HUDEP-2 (cell line): Measurements from ENCODE around the gene PPFIA3.

ENCODE experiments used
- DNase-seq, 76 experiments: peaks; one replicate each; lab custom pipeline; 2025; ENCODE audit not compliant: unreplicated experiment in 76 of 76; lab: John Stamatoyannopoulos, UW

PPFIA3 gene

DNA sequence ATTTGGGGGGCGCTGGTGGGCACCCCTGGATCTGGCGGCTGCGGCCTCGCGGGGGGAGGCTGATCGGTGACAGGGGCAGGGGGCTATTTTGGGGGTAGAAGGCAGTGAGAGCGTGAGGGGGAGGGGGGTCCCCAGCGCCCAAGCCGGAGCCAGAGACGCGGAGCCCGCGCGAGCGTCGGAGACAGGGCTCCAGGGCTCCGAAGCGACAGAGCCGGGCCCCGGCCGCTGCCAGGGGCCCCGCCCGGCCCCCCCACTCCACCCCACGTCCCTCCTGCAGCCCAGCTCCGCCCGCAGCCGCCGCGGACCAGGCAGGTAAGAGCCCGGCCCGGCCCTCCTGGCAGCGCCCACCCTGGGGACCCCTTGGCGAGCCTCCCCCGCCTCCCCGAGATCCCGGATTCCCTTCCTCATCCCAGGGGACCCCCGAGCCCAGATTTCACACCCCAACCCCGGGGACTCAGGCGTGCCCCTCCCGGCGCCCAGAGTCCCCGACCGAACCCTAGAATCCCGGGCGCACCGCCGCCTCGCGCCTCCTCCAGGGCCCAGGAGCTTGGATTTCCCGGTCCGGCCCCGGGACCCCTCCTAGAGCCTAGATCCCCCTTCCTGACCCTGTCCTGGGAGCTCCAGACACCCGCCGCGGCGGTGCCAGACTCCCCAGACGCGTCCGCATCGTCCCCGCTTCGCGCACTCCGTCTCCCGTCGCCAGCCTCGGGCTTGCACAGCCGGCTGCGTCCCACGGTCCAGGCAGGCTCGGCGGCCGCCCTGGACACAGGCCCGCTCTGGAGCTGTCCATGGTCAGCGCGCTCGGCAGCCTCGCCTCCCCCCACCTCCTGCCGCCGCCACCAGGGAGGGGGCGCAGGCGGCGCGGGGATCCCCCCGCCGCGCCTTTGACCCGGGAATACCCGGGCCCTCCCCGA, at the start of gene PPFIA3:
Gene PPFIA3 (plus strand): TSS at position 134 of the 914 bp plus-strand sequence. CDS start 8,330 bp downstream, outside the sequence.
- peak in 12 of 76 experiments; percentile 11 to 44 (median 21) for DNase-seq

DNA sequence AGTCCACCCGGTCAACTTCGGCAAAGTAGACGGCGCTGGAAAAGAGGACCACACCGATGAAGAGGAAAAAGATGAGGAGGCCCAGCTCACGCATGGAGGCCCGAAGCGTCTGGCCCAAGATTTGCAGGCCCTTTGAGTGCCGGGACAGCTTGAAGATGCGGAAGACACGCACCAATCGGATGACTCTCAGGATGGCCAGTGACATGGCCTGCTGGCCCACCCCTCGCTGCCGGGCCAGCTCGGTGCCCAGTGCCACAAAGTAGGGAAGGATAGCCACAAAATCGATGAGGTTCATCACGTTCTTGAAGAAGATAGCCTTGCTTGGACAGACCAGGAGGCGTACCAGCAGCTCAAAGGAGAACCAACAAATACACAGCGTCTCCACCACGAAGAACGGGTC, 48.9 kb upstream of the PPFIA3 start:
- DNase-seq, result no peak

DNA sequence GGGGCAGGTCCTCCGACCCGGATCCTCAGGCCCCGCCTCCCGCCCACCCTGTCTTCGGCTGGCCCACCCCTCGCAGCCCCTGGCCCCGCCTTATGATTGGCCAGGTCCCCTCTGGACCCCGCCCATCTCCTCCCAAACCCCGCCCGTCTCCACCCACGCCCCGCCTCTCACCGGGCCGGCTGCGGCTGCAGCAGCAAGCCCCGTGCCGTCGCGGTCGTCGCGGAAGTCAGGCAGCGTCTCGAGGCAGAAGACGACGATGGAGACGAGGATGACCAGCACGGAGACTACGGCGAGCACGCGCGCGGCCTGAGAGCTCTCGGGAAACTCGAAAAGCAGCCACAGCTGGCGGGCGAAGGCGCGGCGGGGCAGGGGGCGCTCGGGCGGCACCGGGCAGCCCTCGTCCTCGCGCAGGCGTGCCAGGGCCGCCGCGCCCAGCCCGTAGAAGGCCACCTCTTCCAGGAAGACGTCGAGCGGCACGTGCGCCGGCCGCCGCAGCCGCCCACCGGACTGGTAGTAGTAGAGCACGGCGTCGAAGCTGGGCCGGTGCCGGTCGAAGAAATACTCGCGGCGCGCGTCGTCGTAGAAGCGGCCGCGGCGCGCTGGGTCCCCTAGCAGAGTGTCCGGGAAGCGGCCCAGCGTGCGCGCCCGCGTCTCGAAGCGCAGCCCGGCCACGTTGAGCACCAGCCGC, 47.3 kb upstream of the PPFIA3 start:
- peak in 25 of 76 experiments; percentile 8 to 63 (median 40) for DNase-seq

DNA sequence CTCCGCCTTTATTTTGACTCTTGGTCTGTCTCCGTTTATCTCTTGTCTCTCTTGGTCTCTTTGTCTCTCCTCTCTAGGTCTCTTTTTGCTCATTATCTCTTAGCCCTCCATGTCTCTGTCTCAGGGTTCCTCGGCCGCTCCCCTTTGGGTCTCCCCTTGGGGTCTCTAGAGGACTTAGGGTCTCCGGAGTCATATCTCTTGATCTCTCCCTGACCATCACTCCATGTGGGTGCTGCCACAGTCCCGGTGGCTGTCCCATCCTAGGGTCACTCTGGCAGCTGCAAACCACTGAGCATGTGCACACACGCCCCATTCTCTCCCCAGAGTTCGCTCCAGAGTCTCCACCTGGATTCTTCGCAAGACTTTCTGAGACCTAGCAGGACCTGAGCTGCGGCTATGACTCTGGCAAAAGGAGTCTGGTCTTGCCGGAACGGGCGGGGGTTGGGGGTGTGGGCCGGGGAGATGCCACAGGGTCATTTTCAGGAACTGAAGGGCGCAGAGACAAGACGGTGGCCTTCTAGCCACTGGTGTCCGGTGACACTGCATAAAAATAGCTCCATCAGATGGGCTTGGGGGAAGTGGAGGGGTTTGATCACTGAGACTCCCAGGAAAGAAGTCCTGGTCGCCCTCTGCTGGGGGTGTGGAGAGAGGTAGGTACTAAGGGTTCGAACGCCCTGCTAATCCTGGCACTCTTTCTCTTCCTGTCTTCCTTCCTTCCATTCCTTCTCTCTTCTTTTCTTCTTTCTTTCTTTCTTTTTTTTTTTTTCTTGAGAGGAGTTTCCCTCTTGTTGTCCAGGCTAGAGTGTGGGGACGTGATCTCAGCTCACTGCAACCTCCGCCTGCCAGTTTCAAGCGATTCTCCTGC, 45.6 kb upstream of the PPFIA3 start:
- peak in 19 of 76 experiments; percentile 11 to 42 (median 21) for DNase-seq

DNA sequence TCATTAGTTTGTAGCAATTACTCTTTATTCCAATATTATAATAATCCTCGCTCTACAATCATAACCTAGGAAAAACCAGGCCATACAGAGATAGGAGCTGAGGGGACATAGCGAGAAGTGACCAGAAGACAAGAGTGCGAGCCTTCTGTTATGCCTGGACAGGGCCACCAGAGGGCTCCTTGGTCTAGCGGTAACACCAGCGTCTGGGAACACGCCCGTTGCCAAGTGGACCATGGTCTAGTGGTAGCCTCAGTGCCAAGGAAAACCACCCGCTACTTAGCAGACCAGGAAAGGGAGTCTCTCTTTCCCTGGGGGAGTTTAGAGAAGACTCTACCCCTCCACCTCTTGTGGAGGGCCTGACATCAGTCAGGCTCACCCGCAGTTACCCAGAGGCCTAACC, 44.5 kb upstream of the PPFIA3 start:
- DNase-seq, result peak in 45 of 76 experiments; percentile 8 to 68 (median 45)

DNA sequence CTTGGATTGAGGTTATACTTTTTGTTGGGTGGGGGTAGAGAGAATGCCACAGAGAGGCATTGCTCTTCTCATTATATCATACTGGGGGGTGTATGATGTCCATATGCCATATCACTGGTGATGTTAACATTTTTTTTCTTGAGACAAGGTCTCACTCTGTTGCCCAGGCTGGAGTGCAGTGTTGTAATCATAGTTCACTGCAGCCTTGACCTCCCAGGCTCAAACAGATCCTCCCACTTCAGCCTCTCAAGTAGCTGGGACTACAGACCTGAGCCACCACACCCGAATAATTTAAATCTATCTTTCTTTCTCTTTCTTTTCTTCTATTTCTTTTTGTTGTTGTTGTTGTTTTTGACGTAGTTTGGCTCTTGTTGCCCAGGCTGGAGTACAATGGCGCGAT, 39.0 kb upstream of the PPFIA3 start:
- no peak for DNase-seq

DNA sequence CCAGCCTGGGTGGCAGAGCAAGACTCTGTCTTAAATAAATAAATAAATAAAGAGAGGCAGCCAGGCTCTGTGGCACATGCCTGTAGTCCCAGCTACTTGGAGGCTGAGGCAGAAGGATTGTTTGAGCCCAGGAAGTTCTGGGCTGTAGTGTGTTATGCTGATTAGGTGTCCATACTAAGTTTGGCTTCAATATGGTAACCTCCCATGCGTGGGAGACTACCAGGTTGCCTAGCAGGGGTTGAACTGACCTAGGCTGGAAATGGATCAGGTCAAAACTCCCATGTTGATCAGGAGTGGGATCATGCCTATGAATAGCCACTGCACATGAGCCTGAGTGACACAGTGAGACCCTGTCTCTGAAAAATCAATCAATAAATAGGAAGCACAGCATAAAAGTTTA, 38.1 kb upstream of the PPFIA3 start:
- peak in 5 of 76 experiments; percentile 8 to 48 (median 18) for DNase-seq

DNA sequence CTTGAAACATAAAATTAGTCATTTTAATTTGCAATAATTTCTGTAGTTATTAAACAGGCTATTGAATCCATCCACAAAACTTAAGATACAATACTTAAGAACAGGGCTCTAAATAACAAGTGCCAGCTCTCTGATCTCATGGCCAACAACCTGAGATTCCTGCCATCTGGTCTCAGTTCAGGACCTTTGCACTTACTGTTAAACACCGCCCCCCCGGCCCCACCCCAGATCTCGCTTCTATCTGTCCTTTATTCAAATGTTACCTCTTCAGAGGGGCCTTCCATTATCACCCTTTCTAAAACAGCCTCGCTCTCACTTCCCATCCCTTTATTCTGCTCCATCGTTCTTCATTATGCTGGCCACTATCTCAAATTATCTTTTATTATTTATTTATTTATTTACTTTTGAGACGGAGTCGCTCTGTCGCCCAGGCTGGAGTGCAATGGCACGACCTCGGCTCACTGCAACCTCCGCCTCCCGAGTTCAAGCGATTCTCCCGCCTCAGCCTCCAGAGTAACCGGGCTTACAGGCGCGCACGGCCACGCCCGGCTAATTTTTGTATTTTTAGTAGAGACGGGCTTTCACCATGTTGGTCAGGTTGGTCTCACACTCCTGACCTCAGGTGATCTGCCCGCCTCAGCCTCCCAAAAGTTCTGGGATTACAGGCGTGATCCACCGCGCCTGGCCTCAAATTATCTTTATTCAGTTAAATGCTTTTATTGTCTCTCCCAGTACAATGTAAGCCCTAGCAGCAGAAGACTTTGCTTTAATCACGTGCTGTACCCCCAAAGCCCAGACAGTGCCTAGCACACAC, 34.9 kb upstream of the PPFIA3 start:
- DNase-seq, result no peak

DNA sequence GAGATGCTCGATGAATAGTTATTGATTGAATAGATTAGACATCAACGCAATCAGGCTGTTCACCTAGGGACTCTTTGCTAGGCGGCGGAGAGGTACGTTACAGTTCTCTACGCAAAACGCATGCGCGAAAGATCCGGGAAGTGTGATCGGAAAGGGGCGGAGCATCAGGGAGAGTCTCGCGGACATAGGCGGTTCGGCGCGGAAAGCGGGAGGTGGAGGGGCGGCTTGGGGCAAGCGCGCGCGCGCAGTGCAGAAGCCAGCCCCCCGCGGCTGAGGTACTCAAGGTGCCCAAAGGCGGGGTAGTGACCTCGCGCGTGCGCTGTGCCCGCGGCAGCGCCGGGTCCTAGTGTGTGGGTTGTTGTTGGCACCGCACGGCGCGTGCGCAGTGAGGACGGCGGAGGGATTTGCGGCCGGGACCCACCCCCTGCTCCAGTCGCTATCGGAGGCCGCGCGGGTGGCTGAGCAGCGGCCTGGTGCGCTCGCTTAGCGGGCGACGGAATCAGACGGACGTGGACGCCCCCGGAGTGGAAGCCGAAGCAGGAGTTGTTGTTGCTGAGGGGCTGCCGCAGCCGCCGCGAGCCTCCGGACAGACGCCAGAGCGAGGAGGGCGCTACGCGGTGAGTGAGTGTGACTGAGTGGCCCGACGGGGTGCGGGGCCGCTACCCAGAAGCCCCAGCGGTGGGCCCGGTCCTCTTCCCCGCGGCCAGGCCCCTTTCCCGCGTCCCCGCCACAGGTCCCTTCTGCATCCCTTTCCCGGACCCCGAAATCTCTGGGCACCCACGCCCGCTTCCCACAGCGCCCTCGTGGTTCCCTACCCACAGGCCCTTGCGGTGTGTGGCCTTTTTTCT, 34.1 kb upstream of the PPFIA3 start, which contains the start of gene SNRNP70:
Gene SNRNP70 (plus strand): TSS at position 432 of the 848 bp plus-strand sequence. CDS start 964 bp downstream, outside the sequence.
- peak; percentile 74 to 100 (median 99) for DNase-seq

DNA sequence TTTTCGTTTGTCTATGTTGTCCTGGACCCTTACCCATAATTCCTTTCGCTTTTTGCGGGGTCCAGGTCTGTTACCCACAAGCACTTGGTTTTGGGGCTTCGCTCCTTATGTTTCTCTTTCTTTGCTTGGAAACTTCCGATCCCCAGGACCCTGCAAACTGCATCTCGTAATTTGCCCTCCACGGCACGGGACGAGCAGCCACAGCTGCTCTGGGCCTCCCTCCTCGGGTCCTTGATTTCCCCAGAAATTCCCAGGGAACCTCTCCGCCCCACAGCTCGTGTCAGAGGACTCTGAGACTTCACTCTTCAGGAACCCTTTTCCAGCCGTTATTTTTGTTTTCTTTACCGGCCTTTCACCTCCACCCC, 33.5 kb upstream of the PPFIA3 start:
- DNase-seq, result peak in 1 of 76 experiments; percentile 51

DNA sequence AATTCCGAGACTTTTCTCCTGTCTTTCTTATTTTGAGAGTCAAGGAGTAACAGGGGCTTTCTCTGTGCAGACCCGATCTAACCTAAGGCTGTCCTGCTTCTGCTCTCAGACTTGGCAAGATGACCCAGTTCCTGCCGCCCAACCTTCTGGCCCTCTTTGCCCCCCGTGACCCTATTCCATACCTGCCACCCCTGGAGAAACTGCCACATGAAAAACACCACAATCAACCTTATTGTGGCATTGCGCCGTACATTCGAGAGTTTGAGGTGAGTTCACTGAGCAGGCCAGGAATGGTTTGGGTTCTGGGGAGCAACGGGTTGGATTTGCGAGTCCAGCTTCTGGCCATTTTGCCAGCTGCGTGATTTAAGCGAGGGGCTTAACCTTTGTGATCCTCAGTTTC, 33.0 kb upstream of the PPFIA3 start:
- no peak for DNase-seq

DNA sequence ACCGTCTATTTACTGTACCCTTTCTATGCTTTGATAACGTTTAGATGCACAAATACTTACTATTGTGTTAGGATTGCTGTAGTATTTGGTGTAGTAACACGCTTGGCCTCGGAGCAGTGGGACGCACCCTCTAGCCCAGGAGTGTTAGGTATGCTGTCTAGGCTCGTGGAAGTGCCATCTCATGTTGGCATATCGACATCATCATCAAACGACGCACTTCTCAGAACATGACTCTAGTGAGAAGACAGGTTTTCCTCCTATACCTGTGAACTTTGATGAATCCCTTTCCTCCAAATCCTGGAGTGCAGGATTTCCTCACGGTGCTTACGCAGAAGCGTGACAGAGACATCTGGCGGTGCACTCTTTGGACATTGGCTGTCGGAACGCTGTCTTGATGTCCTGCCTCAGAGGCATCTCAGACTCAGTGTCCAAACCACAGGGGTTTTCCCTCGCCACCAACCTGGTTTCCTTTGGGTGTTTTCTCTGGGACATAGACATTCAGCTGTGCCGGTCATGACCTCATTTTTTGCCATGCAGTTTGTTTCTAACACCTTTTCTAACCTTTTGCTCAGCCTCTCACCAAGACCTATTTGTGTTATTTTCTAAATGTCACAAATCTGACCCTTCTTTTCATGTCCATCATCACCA, 27.8 kb upstream of the PPFIA3 start:
- DNase-seq, result no peak

DNA sequence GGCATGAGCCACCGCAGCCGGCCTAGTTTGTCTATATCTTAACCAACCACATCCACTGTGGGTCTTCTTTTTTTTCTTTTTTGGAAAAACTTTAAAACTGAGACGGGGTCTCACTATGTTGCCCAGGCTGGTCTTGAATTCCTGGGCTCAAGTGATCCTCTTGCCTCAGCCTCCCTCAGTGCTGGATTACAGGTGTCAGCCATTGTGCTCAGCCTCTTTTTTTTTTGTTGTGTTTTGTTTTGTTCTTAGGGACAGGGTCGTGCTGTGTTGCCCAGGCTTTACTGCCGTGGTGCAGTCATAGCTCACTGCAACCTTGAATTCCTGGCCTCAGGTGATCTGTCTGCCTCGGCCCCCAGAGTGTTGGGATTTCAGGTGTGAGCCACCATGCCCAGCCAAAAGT, 26.7 kb upstream of the PPFIA3 start:
- DNase-seq, result no peak

DNA sequence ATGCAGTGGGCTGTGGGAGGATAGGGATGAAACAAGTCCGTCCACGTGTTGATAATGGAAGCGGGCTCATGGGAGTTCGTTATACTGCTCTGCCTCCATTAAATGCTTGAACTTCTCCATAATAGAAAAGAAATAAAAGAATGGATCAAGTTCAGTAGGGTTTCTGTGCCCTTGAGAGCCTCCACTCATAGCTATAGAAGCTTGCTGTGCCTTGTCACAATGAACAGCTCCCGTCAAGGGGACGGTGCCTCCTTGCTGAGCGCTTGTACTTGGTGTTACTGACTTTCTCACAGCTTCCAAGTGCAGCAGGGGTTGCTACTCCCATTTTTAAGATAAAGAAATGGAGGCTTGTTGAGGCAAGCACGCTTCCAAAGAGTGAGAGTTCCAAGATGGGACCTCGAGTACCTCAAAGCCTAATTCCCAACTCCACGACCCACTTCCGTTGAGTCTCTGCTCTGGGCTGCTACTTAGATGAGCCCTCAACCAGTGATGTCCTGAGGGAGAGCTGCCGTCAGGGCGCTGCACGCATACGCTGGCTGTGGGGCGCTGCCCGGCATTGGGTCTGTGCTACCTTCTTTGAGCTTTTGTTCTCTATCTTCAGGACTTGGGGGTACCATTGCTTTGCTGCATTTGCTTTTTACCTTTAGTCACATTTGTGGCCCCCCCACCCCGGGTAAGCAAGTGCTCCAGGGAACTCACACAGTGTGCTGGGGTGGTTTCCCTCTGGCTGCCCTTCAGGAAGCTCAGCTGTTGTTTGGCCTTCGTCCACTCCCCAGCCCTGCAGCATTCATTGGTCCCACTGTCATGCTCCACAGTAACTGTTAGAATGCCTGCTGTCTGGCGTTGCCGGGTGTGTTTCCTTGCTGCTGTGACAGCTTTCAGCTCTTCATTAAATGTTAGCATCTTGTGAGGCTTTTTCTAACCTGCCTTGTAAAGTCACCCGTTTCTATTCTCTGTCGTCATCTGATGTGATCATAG, 24.6 kb upstream of the PPFIA3 start:
- DNase-seq, result no peak

DNA sequence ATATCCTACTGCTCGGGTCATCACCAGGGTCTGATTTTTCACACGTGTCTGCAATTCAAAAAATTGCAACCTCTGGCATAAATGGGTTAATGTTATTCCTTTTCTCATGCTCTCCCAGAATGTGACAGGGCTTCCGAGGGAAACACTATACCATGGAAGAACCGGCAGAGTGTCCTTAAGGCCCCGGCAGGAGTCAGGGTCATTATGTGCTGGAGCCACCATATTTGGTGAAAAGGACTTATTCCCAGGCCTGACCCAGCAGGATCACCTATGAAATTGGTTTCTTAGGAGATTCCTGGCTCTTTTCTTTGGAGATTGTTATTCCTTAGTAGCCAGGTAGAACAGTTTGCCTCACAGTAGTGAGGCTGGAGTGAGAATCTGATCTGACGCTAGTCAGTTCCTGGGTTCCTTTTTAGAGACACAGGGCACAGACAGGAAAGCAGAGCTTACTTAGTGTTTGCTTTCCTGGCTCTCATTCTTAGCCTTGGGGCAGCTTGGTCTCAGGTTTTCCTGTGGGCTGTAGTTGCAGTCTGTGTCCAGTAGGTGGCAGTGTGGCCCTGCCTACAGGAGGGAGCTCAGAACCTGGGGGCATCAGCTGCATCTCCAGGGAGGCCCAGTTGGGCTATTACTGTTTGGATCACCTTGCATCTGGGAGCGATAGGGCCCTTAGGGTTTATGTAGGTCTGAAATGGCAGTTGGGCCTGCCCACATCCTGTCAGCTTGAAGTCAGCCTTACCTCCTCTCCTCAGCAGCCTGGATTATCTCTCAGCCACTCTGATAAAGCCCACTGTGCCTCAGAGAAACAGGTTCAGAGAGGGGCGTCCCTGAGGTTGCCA, 21.7 kb upstream of the PPFIA3 start:
- DNase-seq, result peak in 62 of 76 experiments; percentile 29 to 86 (median 65)

DNA sequence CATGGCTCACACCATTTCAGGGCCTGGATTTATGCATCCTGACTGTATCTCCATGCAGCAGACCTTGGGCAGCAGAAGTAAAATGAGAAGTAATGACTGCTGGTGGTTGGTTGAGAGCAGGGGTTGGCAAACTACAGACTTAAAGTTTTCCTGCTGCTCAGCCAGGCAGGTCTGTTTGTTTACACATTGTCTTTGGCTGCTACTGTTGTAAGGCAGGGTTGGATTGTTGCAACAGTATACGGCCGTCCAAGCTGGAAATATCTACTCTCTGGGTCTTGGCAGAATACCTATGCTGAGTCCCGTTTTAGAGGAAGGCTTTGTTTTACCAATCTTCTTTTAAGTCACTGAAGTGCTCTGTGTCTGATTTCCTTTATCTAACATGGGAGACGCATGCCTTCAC, 20.5 kb upstream of the PPFIA3 start:
- no peak for DNase-seq
